Body of pancreas (tissue), 4 donors: ENCODE results near the gene DCP2.

ENCODE experiments used
- POLR2A ChIP-seq, 3 donors: fragments of 450-650 bp; IDR thresholded peaks; one replicate each; pipeline ENCODE4 v1.6.1; 2016; ENCODE audit warnings: antibody characterized with exemption in 3 of 3, mild to moderate bottlenecking in 2 of 3
- TF ChIP-seq, protein P1 (sequence below), 7 experiments: fragments of 450-650 bp in 4 of 7; fragments of 200-600 bp in 3 of 7; sonication (generic) in 3 of 7; IDR thresholded peaks; one replicate each; pipeline ENCODE4 v1.5.1; 2016 to 2019; ENCODE audit warnings: antibody characterized with exemption in 7 of 7

DNA sequence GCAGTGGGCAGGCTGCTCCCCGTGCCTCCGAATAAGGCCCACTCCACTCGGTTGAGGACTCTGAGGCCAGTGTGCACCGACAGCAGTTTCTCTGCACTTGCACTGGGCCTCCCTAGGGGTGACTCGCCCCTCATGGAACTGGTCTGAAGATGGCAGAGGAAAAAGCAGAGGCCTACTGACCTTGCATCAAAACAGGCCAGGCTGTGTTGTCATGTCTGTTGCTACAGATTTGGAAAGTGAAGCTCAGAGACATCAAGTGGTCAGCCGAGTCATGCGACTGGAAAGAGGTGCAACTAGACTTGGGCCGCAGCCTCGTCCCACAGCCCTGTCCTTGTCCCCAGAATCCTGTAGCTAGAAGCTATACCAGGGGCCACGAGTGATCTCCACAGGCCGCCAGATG, 78.3 kb downstream of the DCP2 start:
- TF ChIP-seq, protein P1, sequence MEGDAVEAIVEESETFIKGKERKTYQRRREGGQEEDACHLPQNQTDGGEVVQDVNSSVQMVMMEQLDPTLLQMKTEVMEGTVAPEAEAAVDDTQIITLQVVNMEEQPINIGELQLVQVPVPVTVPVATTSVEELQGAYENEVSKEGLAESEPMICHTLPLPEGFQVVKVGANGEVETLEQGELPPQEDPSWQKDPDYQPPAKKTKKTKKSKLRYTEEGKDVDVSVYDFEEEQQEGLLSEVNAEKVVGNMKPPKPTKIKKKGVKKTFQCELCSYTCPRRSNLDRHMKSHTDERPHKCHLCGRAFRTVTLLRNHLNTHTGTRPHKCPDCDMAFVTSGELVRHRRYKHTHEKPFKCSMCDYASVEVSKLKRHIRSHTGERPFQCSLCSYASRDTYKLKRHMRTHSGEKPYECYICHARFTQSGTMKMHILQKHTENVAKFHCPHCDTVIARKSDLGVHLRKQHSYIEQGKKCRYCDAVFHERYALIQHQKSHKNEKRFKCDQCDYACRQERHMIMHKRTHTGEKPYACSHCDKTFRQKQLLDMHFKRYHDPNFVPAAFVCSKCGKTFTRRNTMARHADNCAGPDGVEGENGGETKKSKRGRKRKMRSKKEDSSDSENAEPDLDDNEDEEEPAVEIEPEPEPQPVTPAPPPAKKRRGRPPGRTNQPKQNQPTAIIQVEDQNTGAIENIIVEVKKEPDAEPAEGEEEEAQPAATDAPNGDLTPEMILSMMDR (IDR thresholded peaks at IDR 0.05): no peak
- no peak for TF ChIP-seq POLR2A (IDR thresholded peaks at IDR 0.05)
